ENCODE data around the gene KDM5B.
"Not testable (repeated sequence)": the region's sequence is repeated elsewhere in the genome, so short reads cannot be mapped to it uniquely, and the experiment has no call there.

Gene KDM5B

DNA sequence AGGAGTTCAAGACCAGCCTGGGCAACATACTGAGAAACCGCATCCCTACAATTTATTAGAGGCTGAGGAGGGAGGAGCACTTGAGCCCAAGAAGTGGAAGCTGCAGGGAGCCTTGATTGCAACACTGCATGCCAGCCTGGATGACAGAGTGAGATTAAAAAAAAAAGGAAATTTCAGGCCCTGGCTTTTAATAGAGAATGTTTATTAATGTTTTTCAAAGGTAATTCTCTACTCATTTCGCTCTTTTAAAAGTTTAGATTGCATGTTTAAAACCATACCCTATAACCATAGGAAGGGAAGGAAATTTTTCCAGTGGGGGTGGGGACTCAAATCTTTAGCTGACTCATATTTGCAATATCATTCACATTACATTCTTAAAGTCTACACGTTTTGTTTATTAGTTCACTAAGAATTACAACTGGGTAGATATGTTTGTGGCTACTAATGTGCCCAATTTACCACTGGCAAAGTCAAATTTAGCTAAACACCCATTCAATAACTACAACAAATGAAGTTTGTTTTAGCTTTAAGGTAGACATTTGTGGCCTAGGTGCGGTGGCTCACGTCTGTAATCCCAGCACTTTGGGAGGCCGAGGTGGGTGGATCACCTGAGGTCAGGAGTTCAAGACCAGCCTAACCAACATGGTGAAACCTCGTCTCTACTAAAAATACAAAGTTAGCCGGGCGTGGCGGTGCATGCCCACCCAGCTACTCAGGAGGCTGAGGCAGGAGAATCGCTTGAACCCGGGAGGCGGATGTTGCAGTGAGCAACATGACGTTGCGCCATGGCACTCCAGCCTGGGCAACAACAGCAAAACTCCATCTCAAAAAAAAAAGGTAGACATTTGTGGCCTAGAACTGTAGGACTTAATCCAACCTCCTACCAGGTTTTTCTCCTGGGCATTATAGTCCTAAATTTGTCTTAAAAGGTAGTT is 5.0 kb downstream of the KDM5B start:
- Histone ChIP-seq H3K4me1 (ENCODE audit: control insufficient read depth, insufficient read depth, low read length, unreplicated experiment) (peaks cover 43% of the 10 kb centered on the region), H3K79me2 (ENCODE audit: control insufficient read depth, insufficient read depth, low read length, unreplicated experiment) (peaks cover 98% of the 10 kb centered on the region), H3K4me3 (ENCODE audit: low read depth, low read length) (peak overlapping the region; percentile 8; the same call in 1 of the 2 replicates), H3K27ac (ENCODE audit: low read depth, low read length) (peak overlapping the region; percentile 70), H3K36me3 (ENCODE audit: insufficient read depth, low read length) (no peaks in the 10 kb centered on the region), H3K27me3 (ENCODE audit: insufficient read depth, low read length) (no peaks in the 10 kb centered on the region), H2AFZ (ENCODE audit: low read length, unreplicated experiment) (no peak overlapping the region)

DNA sequence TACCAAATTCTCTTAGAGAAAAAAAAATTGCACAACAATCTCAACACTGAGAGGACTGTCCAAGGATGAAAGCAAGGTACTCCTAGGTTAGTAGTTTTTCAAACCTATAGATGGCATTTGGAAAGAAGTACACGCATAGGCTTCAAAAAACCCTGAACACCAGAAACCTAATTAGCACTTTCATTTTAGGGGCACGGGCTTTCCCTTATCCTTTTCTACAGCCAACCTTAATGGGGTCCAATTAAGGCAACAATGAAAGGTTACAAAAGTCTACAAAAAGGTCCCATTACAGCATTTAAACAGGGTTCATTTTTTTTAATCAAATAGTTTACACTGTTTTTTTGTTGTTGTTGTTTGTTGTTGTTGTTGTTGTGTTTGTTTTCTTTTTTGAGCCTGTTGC is 6.2 kb downstream of the KDM5B start:
- Histone ChIP-seq H3K4me3 (ENCODE audit: low read depth, low read length) (no peak overlapping the region), H3K79me2 (ENCODE audit: control insufficient read depth, insufficient read depth, low read length, unreplicated experiment) (peaks cover 98% of the 10 kb centered on the region), H2AFZ (ENCODE audit: low read length, unreplicated experiment) (no peak overlapping the region), H3K27ac (ENCODE audit: low read depth, low read length) (no peak overlapping the region), H3K27me3 (ENCODE audit: insufficient read depth, low read length) (no peaks in the 10 kb centered on the region), H3K36me3 (ENCODE audit: insufficient read depth, low read length) (no peaks in the 10 kb centered on the region), H3K4me1 (ENCODE audit: control insufficient read depth, insufficient read depth, low read length, unreplicated experiment) (peaks cover 43% of the 10 kb centered on the region)

DNA sequence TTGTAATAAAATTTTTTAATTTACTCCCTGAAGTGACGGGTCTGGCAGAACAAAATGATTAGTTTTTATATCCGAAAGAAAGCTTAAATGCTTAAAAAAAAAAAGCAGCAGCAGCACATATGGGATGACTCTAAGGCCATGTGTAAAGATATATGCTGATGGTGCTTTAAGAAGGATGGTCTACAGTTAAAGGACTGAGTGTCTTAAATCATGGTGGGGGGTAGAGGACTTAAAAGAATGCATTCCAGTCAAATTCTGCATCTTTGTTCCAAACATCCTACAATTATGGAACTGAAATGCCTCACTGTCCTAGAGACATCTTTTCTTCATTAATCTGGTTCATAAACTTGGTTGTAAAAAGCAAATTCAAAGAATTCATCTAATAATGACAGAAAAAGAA is 7.0 kb downstream of the KDM5B start:
- no peaks in the 10 kb centered on the region for H3K36me3 ChIP-seq (ENCODE audit: insufficient read depth, low read length)
- no peaks in the 10 kb centered on the region for H3K27me3 ChIP-seq (ENCODE audit: insufficient read depth, low read length)
- no peak overlapping the region for H2AFZ ChIP-seq (ENCODE audit: low read length, unreplicated experiment)
- peaks cover 98% of the 10 kb centered on the region for H3K79me2 ChIP-seq (ENCODE audit: control insufficient read depth, insufficient read depth, low read length, unreplicated experiment)
- H3K27ac ChIP-seq (ENCODE audit: low read depth, low read length): no peak overlapping the region
- H3K4me3 ChIP-seq (ENCODE audit: low read depth, low read length): no peak overlapping the region
- H3K4me1 ChIP-seq (ENCODE audit: control insufficient read depth, insufficient read depth, low read length, unreplicated experiment): peaks cover 43% of the 10 kb centered on the region

DNA sequence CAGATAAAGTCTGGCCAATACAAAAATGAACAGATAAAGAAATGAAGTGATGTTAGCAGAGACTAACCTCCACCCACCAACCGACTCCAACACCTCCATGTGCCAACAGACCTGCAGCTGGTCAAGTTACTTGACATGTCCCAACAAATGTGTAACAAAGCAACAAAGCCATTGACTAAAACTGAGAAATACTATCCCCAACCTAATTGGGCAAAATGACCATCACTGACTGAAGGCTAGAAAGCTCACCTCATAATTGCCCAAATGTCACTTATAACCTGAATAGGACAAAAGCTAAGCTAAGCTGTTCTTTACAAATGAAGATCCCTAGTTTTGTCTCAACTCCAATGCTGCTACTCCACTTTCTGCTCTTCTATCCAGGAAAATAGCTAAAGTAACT is 7.5 kb downstream of the KDM5B start:
- Histone ChIP-seq H3K27ac (ENCODE audit: low read depth, low read length) (no peak overlapping the region), H3K4me3 (ENCODE audit: low read depth, low read length) (no peak overlapping the region), H2AFZ (ENCODE audit: low read length, unreplicated experiment) (no peak overlapping the region), H3K4me1 (ENCODE audit: control insufficient read depth, insufficient read depth, low read length, unreplicated experiment) (peaks cover 38% of the 10 kb centered on the region), H3K36me3 (ENCODE audit: insufficient read depth, low read length) (no peaks in the 10 kb centered on the region), H3K79me2 (ENCODE audit: control insufficient read depth, insufficient read depth, low read length, unreplicated experiment) (peaks cover 98% of the 10 kb centered on the region), H3K27me3 (ENCODE audit: insufficient read depth, low read length) (no peaks in the 10 kb centered on the region)

DNA sequence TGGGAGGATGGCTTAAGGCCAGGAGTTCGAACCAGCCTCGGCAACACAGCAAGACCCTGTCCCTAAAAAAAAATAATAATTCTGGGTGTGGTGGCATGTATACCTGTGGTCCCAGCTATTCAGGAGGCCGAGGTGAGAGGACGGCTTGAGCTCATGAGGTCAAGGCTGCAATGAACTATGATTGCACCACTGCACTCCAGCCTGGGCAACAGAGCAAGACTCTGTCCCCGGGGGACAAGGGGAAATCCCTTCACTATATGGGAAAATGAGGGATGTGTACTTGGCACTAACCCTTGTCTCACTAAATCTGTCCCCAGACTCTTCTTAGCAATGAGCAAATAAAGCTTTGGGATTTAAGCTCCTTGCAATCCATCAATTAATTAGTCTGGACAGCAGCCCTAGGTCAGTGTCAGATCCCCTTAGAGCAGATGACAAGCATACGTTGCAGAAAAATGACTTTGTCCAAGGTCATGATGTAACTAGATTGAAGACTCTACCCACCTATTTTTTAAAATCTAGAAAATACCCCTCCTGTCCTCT is 9.4 kb downstream of the KDM5B start:
- Histone ChIP-seq H3K4me3 (ENCODE audit: low read depth, low read length) (no peak overlapping the region), H3K36me3 (ENCODE audit: insufficient read depth, low read length) (no peaks in the 10 kb centered on the region), H2AFZ (ENCODE audit: low read length, unreplicated experiment) (no peak overlapping the region), H3K79me2 (ENCODE audit: control insufficient read depth, insufficient read depth, low read length, unreplicated experiment) (peaks cover 94% of the 10 kb centered on the region), H3K27me3 (ENCODE audit: insufficient read depth, low read length) (no peaks in the 10 kb centered on the region), H3K27ac (ENCODE audit: low read depth, low read length) (no peak overlapping the region), H3K4me1 (ENCODE audit: control insufficient read depth, insufficient read depth, low read length, unreplicated experiment) (peaks cover 22% of the 10 kb centered on the region)

DNA sequence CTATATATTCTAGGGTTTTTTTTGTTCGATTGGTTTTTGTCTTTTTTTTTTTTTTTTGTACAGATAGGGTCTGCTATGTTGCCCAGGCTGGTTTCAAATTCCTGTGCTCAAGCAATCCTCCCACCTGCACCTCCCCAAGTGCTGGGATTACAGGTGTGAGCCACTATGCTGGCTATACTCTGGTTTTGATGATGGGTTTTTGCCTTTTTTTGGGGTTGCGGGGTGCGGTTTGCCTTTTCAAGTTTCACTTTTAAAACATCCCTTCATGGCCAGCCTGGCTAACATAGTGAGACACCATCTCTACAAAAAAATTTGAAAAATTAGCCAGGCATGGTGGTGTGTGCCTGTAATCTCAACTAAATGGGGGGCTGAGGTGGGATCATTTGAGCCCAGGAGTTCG is 10.0 kb downstream of the KDM5B start:
- Histone ChIP-seq H3K27me3 (ENCODE audit: insufficient read depth, low read length) (no peaks in the 10 kb centered on the region), H3K4me3 (ENCODE audit: low read depth, low read length) (no peak overlapping the region), H3K27ac (ENCODE audit: low read depth, low read length) (no peak overlapping the region), H3K79me2 (ENCODE audit: control insufficient read depth, insufficient read depth, low read length, unreplicated experiment) (peaks cover 94% of the 10 kb centered on the region), H3K36me3 (ENCODE audit: insufficient read depth, low read length) (no peaks in the 10 kb centered on the region), H2AFZ (ENCODE audit: low read length, unreplicated experiment) (no peak overlapping the region), H3K4me1 (ENCODE audit: control insufficient read depth, insufficient read depth, low read length, unreplicated experiment) (peaks cover 17% of the 10 kb centered on the region)

DNA sequence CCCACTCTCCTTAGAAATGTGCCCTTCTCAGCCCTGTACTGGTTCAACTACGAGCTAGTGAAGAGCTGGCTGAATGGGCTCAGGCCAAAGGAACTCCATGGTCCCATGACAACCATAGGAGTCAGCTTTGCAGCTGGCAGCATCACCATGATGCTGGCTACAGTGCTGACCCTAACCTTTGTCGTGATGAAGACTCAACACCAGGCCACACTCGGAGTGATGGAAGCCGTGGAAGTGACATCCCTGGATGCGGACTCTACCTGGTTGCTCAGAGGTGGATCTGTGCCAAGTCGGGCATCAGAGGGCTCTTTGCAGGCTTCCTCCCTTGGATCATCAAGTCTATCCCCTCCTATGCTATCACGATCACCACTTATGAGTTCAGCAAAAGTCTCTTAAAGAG is 11.6 kb downstream of the KDM5B start:
- Histone ChIP-seq H3K79me2 (ENCODE audit: control insufficient read depth, insufficient read depth, low read length, unreplicated experiment) (peaks cover 91% of the 10 kb centered on the region), H3K27ac (ENCODE audit: low read depth, low read length) (no peak overlapping the region), H3K4me3 (ENCODE audit: low read depth, low read length) (no peak overlapping the region), H3K4me1 (ENCODE audit: control insufficient read depth, insufficient read depth, low read length, unreplicated experiment) (peaks cover 4% of the 10 kb centered on the region), H3K36me3 (ENCODE audit: insufficient read depth, low read length) (no peaks in the 10 kb centered on the region), H2AFZ (ENCODE audit: low read length, unreplicated experiment) (no peak overlapping the region), H3K27me3 (ENCODE audit: insufficient read depth, low read length) (no peaks in the 10 kb centered on the region)

DNA sequence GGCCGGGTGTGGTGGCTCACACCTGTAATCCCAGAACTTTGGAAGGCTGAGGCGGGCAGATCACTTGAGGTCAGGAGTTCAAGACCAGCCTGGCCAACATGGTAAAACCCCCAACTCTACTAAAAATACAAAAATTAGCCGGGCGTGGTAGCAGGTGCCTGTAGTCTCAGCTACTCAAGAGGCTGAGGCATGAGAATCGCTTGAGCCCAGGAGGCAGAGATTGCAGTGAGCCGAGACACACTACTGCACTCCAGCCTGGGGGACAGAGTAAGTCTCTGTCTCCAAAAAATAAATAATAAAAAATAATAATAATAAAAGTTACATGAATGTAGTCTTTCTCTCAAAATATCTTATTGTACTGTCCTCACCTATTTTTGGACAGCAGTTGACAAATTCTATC is 13.3 kb downstream of the KDM5B start:
- H3K4me3 ChIP-seq (ENCODE audit: low read depth, low read length); H3K27me3 ChIP-seq (ENCODE audit: insufficient read depth, low read length); H3K36me3 ChIP-seq (ENCODE audit: insufficient read depth, low read length); H3K4me1 ChIP-seq (ENCODE audit: control insufficient read depth, insufficient read depth, low read length, unreplicated experiment); H2AFZ ChIP-seq (ENCODE audit: low read length, unreplicated experiment); H3K27ac ChIP-seq (ENCODE audit: low read depth, low read length): not testable (repeated sequence)
- peaks cover 86% of the 10 kb centered on the region for H3K79me2 ChIP-seq (ENCODE audit: control insufficient read depth, insufficient read depth, low read length, unreplicated experiment)

DNA sequence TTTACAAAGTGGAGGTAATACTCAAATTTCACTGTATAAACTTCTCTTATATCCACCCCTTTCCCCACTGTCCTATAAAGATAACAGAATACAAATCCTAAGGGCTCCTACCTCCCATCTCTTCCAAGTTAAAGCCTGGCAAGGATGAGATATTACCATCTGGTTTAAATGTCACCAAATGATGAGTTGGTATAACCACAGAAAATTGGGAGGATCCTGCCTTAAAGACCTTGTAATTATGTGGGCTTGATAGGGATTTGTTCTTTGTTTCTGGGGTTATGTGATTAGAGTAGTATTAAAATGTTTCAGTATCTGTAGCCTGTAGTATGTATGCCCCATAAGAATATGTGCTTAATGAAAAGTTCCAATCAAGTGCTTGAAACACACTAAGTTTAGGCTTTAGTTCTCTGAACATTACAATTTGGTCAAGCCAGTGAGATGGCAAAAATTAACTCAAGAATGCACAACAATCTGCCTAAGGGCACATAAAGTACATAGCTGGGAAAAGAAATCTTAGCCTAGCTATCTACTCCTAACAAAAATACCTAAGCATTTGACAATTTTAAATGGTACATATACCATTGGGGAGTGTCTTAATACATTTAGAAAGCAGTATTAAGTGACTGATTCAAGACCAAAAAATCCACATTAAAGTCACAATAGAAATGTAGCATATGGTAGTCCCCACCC is 14.0 kb downstream of the KDM5B start:
- H3K4me3 ChIP-seq (ENCODE audit: low read depth, low read length): no peak overlapping the region
- H3K4me1 ChIP-seq (ENCODE audit: control insufficient read depth, insufficient read depth, low read length, unreplicated experiment): peaks cover 4% of the 10 kb centered on the region
- no peaks in the 10 kb centered on the region for H3K36me3 ChIP-seq (ENCODE audit: insufficient read depth, low read length)
- H2AFZ ChIP-seq (ENCODE audit: low read length, unreplicated experiment): no peak overlapping the region
- peaks cover 87% of the 10 kb centered on the region for H3K79me2 ChIP-seq (ENCODE audit: control insufficient read depth, insufficient read depth, low read length, unreplicated experiment)
- H3K27me3 ChIP-seq (ENCODE audit: insufficient read depth, low read length): no peaks in the 10 kb centered on the region
- no peak overlapping the region for H3K27ac ChIP-seq (ENCODE audit: low read depth, low read length)

DNA sequence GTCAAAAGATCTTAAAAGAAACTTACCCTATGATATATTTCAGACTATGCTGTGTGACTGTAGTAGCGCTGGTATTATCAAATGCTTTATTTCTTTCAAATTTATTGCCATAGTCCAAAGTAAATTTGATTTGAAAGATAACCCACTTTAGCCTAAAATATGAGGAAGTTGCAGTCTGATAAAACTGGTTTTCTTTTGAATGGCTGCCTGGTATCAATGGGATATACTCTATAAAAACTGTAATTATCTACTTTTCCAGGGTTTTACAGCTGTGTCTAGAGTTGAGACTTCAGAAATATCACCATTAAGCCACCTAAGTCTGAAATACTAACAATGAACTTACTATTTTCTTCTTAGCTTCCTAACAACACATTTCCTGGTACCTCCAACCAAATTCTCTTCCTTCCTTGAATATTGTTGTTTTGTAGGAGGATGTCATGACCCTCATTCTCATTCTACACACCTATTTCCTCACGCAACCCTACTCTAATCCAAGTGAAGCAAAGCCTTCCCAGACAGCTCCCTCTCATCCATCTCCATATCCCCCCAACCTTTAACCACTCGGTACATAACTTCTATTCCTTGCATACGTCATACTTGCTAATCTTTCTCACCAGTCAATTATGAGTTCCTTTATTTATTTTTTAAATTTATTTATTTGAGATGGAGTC is 17.0 kb downstream of the KDM5B start:
- H3K79me2 ChIP-seq (ENCODE audit: control insufficient read depth, insufficient read depth, low read length, unreplicated experiment): peaks cover 80% of the 10 kb centered on the region
- no peaks in the 10 kb centered on the region for H3K36me3 ChIP-seq (ENCODE audit: insufficient read depth, low read length)
- H3K27ac ChIP-seq (ENCODE audit: low read depth, low read length): no peak overlapping the region

More for the DNA sequence above, 17.0 kb downstream of the KDM5B start:
- Histone ChIP-seq H2AFZ (ENCODE audit: low read length, unreplicated experiment) (no peak overlapping the region), H3K4me3 (ENCODE audit: low read depth, low read length) (no peak overlapping the region), H3K4me1 (ENCODE audit: control insufficient read depth, insufficient read depth, low read length, unreplicated experiment) (no peaks in the 10 kb centered on the region), H3K27me3 (ENCODE audit: insufficient read depth, low read length) (no peaks in the 10 kb centered on the region)
